RWPE2 (cell line): ENCODE data around the gene NECTIN1.

Source experiments
- ATAC-seq: fragments of 200-7000 bp; cut with Tn5 transposase; 3 replicates; pipeline ENCODE4 v1.9.1; 2021; ENCODE audit warnings: low read depth
- DNase-seq: peaks from one replicate; pipeline ENCODE4 v3.0.0-alpha.2; 2020; ENCODE audit warnings: low spot score
- H3K27ac ChIP-seq: fragments of 450-650 bp; 2 replicates; pipeline ENCODE4 v1.5.1; 2017; ENCODE audit warnings: mild to moderate bottlenecking; ENCODE audit not compliant: poor library complexity, severe bottlenecking
- H3K27me3 ChIP-seq: fragments of 250-450 bp; sonication (Bioruptor Pico); 2 replicates; pipeline ENCODE4 v1.5.1; 2021; ENCODE audit warnings: mild to moderate bottlenecking, moderate library complexity; ENCODE audit not compliant: insufficient read depth, poor library complexity, severe bottlenecking
- H3K36me3 ChIP-seq: fragments of 250-450 bp; sonication (Bioruptor Pico); 2 replicates; pipeline ENCODE4 v1.5.1; 2020; ENCODE audit warnings: low read depth, mild to moderate bottlenecking, moderate library complexity
- H3K4me1 ChIP-seq: fragments of 250-450 bp; sonication (Bioruptor Pico); 2 replicates; pipeline ENCODE4 v1.5.1; 2021; ENCODE audit warnings: mild to moderate bottlenecking, moderate library complexity; ENCODE audit not compliant: insufficient read depth, poor library complexity, severe bottlenecking
- H3K4me3 ChIP-seq: fragments of 250-450 bp; sonication (Bioruptor Pico); 2 replicates; pipeline ENCODE4 v1.5.1; 2021; ENCODE audit warnings: mild to moderate bottlenecking, moderate library complexity; ENCODE audit not compliant: severe bottlenecking
- H3K9me3 ChIP-seq: fragments of 250-450 bp; sonication (Bioruptor Pico); 2 replicates; pipeline ENCODE4 v1.5.1; 2021; ENCODE audit warnings: mild to moderate bottlenecking, moderate library complexity; ENCODE audit not compliant: severe bottlenecking
- TF ChIP-seq, protein P1 (sequence below): fragments of 450-650 bp; IDR thresholded peaks from one replicate; pipeline ENCODE4 v1.5.1; 2017; ENCODE audit warnings: mild to moderate bottlenecking, moderate library complexity; ENCODE audit not compliant: poor library complexity, severe bottlenecking

NECTIN1 gene

DNA sequence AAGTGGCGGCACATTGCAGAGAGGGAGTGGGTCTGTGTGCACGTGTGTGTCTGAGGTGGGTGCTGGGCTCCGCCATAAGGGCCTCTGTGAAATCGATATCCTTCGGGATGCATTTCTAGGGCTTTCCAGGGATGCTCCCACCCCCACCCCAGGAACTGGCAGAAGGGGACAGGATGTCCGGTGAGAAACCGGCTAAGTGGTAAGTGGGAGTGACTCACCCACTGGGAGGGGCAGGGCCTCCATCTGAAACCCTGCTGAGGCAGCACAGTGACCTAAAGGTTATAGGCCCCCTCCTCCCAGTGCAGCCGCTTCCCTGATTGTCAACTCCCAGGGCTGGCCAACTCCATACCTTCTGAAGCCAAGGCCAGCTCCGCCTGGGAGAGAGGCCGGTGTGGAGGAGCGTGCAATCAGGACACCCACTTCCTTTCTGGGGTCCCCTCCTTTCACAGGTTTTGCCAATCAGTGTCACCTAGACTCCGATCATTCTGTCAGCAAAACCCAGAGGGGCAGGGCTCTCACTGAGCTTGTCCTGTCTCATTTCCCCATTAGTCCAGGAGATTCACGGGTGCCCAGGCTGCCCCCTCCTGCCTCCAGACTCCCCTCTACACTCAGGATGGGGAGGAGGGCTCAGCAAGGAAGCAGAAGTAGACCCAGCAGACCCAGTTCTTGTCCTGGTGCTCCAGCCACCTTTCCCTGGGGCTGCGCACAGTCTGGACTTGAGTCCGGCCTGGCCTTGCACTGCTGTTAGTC, 44.5 kb downstream of the NECTIN1 start:
- peaks cover 74% of the 10 kb centered on the region for H3K4me1 ChIP-seq
- ATAC-seq (peak; percentile 85), DNase-seq (peak; percentile 89)
- no peak overlapping the region for H3K4me3 ChIP-seq
- no peaks in the 10 kb centered on the region for H3K9me3 ChIP-seq
- H3K36me3 ChIP-seq, result peaks cover 18% of the 10 kb centered on the region
- peak overlapping the region; percentile 95 for H3K27ac ChIP-seq
- TF ChIP-seq, protein P1, sequence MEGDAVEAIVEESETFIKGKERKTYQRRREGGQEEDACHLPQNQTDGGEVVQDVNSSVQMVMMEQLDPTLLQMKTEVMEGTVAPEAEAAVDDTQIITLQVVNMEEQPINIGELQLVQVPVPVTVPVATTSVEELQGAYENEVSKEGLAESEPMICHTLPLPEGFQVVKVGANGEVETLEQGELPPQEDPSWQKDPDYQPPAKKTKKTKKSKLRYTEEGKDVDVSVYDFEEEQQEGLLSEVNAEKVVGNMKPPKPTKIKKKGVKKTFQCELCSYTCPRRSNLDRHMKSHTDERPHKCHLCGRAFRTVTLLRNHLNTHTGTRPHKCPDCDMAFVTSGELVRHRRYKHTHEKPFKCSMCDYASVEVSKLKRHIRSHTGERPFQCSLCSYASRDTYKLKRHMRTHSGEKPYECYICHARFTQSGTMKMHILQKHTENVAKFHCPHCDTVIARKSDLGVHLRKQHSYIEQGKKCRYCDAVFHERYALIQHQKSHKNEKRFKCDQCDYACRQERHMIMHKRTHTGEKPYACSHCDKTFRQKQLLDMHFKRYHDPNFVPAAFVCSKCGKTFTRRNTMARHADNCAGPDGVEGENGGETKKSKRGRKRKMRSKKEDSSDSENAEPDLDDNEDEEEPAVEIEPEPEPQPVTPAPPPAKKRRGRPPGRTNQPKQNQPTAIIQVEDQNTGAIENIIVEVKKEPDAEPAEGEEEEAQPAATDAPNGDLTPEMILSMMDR, result no peak
- H3K27me3 ChIP-seq, result no peaks in the 10 kb centered on the region

DNA sequence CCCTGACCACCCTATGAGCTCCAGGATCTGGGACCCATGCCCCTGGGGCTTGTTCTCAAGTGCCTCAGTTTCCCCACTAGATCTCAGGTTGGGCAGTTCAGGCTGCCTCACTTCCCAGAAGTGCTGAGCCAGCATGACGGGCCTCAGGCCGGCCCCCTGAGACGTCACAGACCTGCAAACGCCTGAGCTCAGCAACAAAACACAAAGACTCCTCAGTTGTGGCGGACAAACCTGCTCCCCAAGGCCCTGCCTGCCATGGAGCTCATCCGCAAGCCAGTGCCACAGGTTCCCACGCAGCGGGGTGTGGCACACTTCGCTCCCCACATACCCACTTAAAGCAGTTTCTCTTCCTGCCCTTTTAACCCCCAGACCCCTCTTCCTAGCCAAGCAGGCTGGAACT, 45.2 kb downstream of the NECTIN1 start:
- Histone ChIP-seq H3K4me1 (peaks cover 67% of the 10 kb centered on the region), H3K36me3 (peaks cover 23% of the 10 kb centered on the region), H3K9me3 (no peaks in the 10 kb centered on the region), H3K27ac (peak overlapping the region; percentile 95), H3K4me3 (no peak overlapping the region), H3K27me3 (no peaks in the 10 kb centered on the region)
- TF ChIP-seq, protein P1, result no peak
- ATAC-seq (no peak), DNase-seq (no peak)

DNA sequence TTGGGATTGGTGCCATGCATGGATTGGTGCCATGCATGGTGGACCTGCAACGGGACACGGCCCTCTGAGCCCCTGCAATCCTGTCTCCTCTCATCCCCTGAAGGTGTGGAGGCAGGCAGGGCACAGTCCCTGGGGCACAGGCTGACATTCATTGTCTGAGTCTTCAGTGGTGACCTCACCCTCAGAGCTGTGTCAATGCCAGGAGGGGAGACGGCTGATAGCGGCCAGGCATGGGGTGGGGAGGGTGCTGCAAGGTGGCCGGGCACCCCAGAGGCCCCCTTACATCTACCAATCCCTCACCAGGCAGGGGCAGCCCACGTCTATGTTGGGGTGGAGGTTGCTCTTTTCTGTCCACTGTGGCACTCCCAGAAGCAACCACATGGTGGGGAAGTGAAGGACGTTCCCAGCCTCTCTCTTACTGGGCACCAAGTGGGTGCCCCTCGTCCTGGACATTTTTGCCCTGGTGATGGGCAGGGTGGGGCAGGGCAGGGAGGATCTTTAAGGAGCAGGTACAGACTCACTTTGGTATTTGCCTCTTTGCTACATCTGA, 47.6 kb downstream of the NECTIN1 start:
- TF ChIP-seq, protein P1, result no peak
- no peak overlapping the region for H3K4me3 ChIP-seq
- no peak for ATAC-seq
- DNase-seq, result no peak
- H3K9me3 ChIP-seq, result peaks cover 5% of the 10 kb centered on the region
- H3K27me3 ChIP-seq, result no peaks in the 10 kb centered on the region
- H3K36me3 ChIP-seq, result peaks cover 46% of the 10 kb centered on the region
- H3K27ac ChIP-seq, result peak overlapping the region; percentile 95
- peaks cover 52% of the 10 kb centered on the region for H3K4me1 ChIP-seq

DNA sequence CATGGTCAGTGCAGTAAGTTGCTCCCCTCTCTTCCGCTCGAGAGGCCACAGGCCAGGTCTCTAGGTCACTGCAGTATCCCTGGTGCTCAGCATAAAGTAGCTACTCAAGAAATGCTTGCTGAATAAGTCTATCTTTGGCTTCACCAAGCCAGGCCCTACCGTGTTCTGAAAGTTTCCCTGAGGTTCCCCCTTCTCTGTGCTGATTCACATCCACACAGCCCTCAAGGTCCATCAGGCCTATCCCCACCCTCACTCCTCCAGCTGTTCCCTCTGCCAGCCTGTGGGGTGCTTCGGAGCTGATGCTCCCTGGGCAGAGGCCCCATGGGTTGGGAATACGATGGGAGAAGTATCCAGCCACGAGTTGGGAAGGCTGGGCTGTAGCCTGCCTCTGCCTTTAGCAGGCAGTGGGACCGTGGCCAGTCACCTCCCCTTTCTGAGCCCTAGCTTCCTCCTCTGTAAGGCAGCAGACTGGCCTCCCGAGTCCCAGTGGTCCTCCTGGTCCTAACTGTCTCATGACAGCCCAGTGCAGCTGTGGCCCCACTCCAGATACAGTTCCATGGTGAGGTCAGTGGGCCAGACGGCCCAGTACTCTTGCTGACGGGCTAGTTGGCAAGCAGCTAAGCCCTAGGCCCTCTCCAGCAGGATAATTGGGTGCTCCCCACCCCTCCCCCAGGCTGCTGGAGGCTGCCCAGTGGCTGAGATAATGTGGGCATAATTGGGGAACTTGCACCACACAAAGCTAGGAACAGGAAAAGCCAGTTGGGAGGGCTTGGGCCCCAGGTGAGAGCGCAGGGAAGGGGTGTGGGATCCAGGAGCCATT, 48.2 kb downstream of the NECTIN1 start:
- peaks cover 5% of the 10 kb centered on the region for H3K9me3 ChIP-seq
- H3K27ac ChIP-seq, result peak overlapping the region; percentile 95
- TF ChIP-seq, protein P1, result no peak
- H3K4me1 ChIP-seq, result peaks cover 47% of the 10 kb centered on the region
- peaks cover 53% of the 10 kb centered on the region for H3K36me3 ChIP-seq
- ATAC-seq, result no peak
- H3K27me3 ChIP-seq, result no peaks in the 10 kb centered on the region
- no peak for DNase-seq
- H3K4me3 ChIP-seq, result no peak overlapping the region
